ENCODE measurements around the gene RAG2. TPM values are rescaled to one million over a fixed set of nuclear protein-coding genes. Genes with fewer than 3 reads are reported as not detected.
"Not testable (repeated sequence)": the region's sequence is repeated elsewhere in the genome, so short reads cannot be mapped to it uniquely, and the experiment has no call there.

Gene RAG2
- total RNA-seq, 3 donors from 2014 or later: not detected

- Histone ChIP-seq H3K4me1 (no peaks in the 10 kb centered on the region), H3K27ac (no peak overlapping the region), H3K4me3 (peak overlapping the region in 1 of 3 donors; percentile 57), H3K36me3 (no peaks in the 10 kb centered on the region), H3K27me3 (no peaks in the 10 kb centered on the region), H3K9me3 (no peaks in the 10 kb centered on the region)
- DNase-seq (ENCODE audit: low spot score in 2 of 2): no peak
- no peak for TF ChIP-seq CTCF (IDR thresholded peaks at IDR 0.05)
- TF ChIP-seq POLR2A (IDR thresholded peaks at IDR 0.05): no peak
- intact Hi-C loops (cut with DNase I; ENCODE audit: low total_unique reads): no loop called here
These were observed 32.9 kb downstream of the RAG2 start for GRCh38 chr11:36565031-36565610.

GRCh38 chr11:36564376-36565030 lies 33.5 kb downstream of the RAG2 start:
- Histone ChIP-seq H3K27ac (no peak overlapping the region), H3K4me3 (peak overlapping the region; percentile 8 to 57 (median 34)), H3K4me1 (no peaks in the 10 kb centered on the region), H3K27me3 (no peaks in the 10 kb centered on the region), H3K36me3 (no peaks in the 10 kb centered on the region), H3K9me3 (no peaks in the 10 kb centered on the region)
- no peak for TF ChIP-seq POLR2A (IDR thresholded peaks at IDR 0.05)
- TF ChIP-seq POLR2AphosphoS5 (IDR thresholded peaks at IDR 0.05): no peak
- TF ChIP-seq CTCF (IDR thresholded peaks at IDR 0.05): peak in 2 of 3 donors; percentile 40 to 62
- intact Hi-C loops (cut with DNase I; ENCODE audit: low total_unique reads): no loop called here
- DNase-seq (ENCODE audit: low spot score in 2 of 2): no peak

DNA sequence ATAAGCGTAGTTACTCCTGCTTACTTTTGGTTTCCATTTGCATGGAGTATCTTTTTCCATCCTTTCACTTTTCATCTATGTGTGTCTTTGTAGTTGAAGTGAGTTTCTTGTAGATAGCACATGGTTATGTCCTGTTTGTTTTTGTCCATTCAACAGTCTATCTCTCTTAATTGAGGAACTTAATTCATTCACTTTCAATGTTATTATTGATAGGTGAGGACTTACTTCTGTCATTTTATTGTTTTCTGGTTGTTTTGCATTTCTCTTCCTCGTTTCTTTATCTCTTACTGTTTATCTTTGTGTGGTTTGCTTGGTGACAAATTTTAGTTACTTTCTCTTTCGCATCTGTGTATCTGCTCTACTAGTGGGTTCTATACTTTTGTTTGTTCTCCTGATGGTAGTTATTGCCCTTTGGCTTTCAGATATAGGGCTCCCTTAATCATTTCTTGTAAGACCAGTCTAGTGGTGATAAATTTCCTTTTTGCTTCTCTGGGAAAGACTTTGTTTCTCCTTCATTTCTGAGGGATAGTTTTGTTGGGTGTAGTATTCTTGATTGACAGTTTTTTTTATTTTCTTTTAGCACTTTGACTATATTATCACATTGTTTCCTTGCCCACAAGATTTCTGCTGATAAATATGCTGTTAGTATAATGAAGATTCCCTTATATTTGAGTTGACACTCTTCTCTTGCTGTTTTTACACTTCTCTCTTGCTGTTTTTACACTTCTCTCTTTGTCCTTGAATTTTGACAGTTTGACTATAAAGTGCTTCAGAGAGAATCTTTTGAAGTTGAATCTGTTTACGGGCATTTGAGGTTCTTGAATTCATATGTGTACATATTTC lies 39.2 kb downstream of the RAG2 start:
- DNase-seq (ENCODE audit: low spot score in 2 of 2): no peak
- Histone ChIP-seq H3K36me3 (no peaks in the 10 kb centered on the region), H3K27me3 (no peaks in the 10 kb centered on the region), H3K9me3 (no peaks in the 10 kb centered on the region), H3K27ac (no peak overlapping the region), H3K4me3 (no peak overlapping the region), H3K4me1 (no peaks in the 10 kb centered on the region)
- TF ChIP-seq POLR2AphosphoS5 (IDR thresholded peaks at IDR 0.05): no peak
- no peak for TF ChIP-seq CTCF (IDR thresholded peaks at IDR 0.05)
- no peak for TF ChIP-seq POLR2A (IDR thresholded peaks at IDR 0.05)
- intact Hi-C loops (cut with DNase I; ENCODE audit: low total_unique reads): no loop called here

GRCh38 chr11:36557991-36558390 lies 40.0 kb downstream of the RAG2 start:
- H3K27ac ChIP-seq: no peak overlapping the region
- no peaks in the 10 kb centered on the region for H3K36me3 ChIP-seq
- DNase-seq (ENCODE audit: low spot score in 2 of 2): no peak
- no peaks in the 10 kb centered on the region for H3K9me3 ChIP-seq
- H3K4me1 ChIP-seq: no peaks in the 10 kb centered on the region
- intact Hi-C loops (cut with DNase I; ENCODE audit: low total_unique reads): no loop called here
- H3K4me3 ChIP-seq: no peak overlapping the region
- H3K27me3 ChIP-seq: no peaks in the 10 kb centered on the region
- TF ChIP-seq POLR2AphosphoS5 (IDR thresholded peaks at IDR 0.05) (no peak), POLR2A (IDR thresholded peaks at IDR 0.05) (no peak), CTCF (IDR thresholded peaks at IDR 0.05) (no peak)

- H3K36me3 ChIP-seq: not testable (repeated sequence)
These were observed 40.6 kb downstream of the RAG2 start for GRCh38 chr11:36557390-36557789.

More at GRCh38 chr11:36557390-36557789, 40.6 kb downstream of the RAG2 start:
- H3K27me3 ChIP-seq; intact Hi-C loops (cut with DNase I; ENCODE audit: low total_unique reads); DNase-seq (ENCODE audit: low spot score in 2 of 2); H3K9me3 ChIP-seq; H3K27ac ChIP-seq; H3K4me1 ChIP-seq; H3K4me3 ChIP-seq: not testable (repeated sequence)

Measured in breast epithelium (tissue), 4 donors.